Keratinocyte (primary cell): ENCODE data around the gene ANKMY1. TPM values are rescaled to one million over a fixed set of nuclear protein-coding genes. Genes with fewer than 3 reads are reported as not detected.

Experiments used
- DNase-seq: peaks from one replicate; pipeline ENCODE4 v3.0.0-alpha.2; 2011; ENCODE audit warnings: low read depth, missing footprints, low spot score
- FAIRE-seq: peaks from 2 replicates; lab custom pipeline; 2011; peaks lifted over from hg19 to GRCh38; lab: Jason Lieb, UNC
- H2AFZ ChIP-seq: 2 replicates; pipeline ENCODE4 v1.6.0; 2012; ENCODE audit warnings: low read length, control low read depth, inconsistent platforms; ENCODE audit not compliant: control insufficient read depth
- H3K27ac ChIP-seq: 2 replicates; pipeline ENCODE4 v1.5.1; 2011; ENCODE audit warnings: low read length; ENCODE audit not compliant: control insufficient read depth, insufficient read depth
- H3K27me3 ChIP-seq: 3 replicates; pipeline ENCODE4 v1.6.0; 2011; ENCODE audit warnings: low read length; ENCODE audit not compliant: control insufficient read depth, insufficient read depth; ENCODE audit errors: extremely low read depth
- H3K36me3 ChIP-seq, 2 experiments: 2 replicates in 1 of 2; 3 replicates in 1 of 2; pipeline ENCODE4 v1.5.1; 2011; ENCODE audit warnings: low read length in 2 of 2, mild to moderate bottlenecking in 1 of 2; ENCODE audit not compliant: control insufficient read depth in 2 of 2, insufficient read depth in 2 of 2; ENCODE audit errors: extremely low read depth in 1 of 2
- H3K4me1 ChIP-seq: 3 replicates; pipeline ENCODE4 v1.5.1; 2011; ENCODE audit warnings: low read length; ENCODE audit not compliant: control insufficient read depth, insufficient read depth; ENCODE audit errors: extremely low read depth
- H3K4me2 ChIP-seq: 3 replicates; pipeline ENCODE4 v1.6.0; 2011; ENCODE audit warnings: low read depth, low read length; ENCODE audit not compliant: control insufficient read depth, insufficient read depth; ENCODE audit errors: extremely low read depth
- H3K4me3 ChIP-seq, 3 experiments: fragments of 200-600 bp in 1 of 3; sonication (generic) in 1 of 3; 2 replicates in 2 of 3; 3 replicates in 1 of 3; pipeline ENCODE4 v1.5.1; 2011 to 2016; ENCODE audit warnings: low read length in 3 of 3, mild to moderate bottlenecking in 3 of 3, control low read depth in 2 of 3, inconsistent platforms in 1 of 3, low read depth in 1 of 3, mixed read lengths in 1 of 3, mixed run types in 1 of 3, moderate library complexity in 1 of 3; ENCODE audit not compliant: control insufficient read depth in 2 of 3, insufficient read depth in 2 of 3; ENCODE audit errors: extremely low read depth in 1 of 3
- H3K79me2 ChIP-seq: 2 replicates; pipeline ENCODE4 v1.6.0; 2012; ENCODE audit warnings: low read length; ENCODE audit not compliant: control insufficient read depth, insufficient read depth
- H3K9ac ChIP-seq: 3 replicates; pipeline ENCODE4 v1.6.0; 2011; ENCODE audit warnings: low read length; ENCODE audit not compliant: control insufficient read depth, insufficient read depth; ENCODE audit errors: extremely low read depth
- H3K9me1 ChIP-seq: 3 replicates; pipeline ENCODE4 v1.6.0; 2011; ENCODE audit warnings: low read length; ENCODE audit not compliant: control insufficient read depth, insufficient read depth; ENCODE audit errors: extremely low read depth
- H3K9me3 ChIP-seq: 2 replicates; pipeline ENCODE4 v1.5.1; 2012; ENCODE audit warnings: low read depth, low read length; ENCODE audit not compliant: control insufficient read depth
- H4K20me1 ChIP-seq: 3 replicates; pipeline ENCODE4 v1.6.0; 2011; ENCODE audit warnings: low read length; ENCODE audit not compliant: control insufficient read depth, insufficient read depth; ENCODE audit errors: extremely low read depth
- EZH2 ChIP-seq: IDR thresholded peaks from one replicate; pipeline ENCODE4 v1.6.1; 2012; ENCODE audit warnings: inconsistent platforms, mild to moderate bottlenecking, low read length, moderate library complexity
- dilution Hi-C: fragments of 300-500 bp; cut with MboI; formaldehyde crosslinking; loops from one replicate; pipeline ENCODE4 v1.7.0; 2020; ENCODE audit warnings: low sequenced_read_pairs; ENCODE audit not compliant: extremely low pct_ligation_motif_present
- polyA plus RNA-seq, 5 experiments: library from polyadenylated mRNA; depleted of rRNA in 3 of 5; stranded (reverse) in 3 of 5; stranded (forward) in 1 of 5; unstranded in 1 of 5; fragments of >200 nt; gene quantifications; 1 replicate in 1 of 5; 2 replicates in 3 of 5; 3 replicates in 1 of 5; pipeline versions ENCODE4 v1.2.1 to v1.2.3, GENCODE V29; 2011 to 2012; ENCODE audit warnings: missing spikeins in 2 of 5, low read depth in 1 of 5, low replicate concordance in 1 of 5
- TF ChIP-seq, protein P1 (sequence below), 3 experiments: IDR thresholded peaks in 1 of 3; conservative IDR thresholded peaks in 1 of 3; optimal IDR thresholded peaks in 1 of 3; 2 replicates in 2 of 3; 3 replicates in 1 of 3; pipeline versions ENCODE3 to v1.5.1; 2011; ENCODE audit warnings: low read length in 3 of 3, mild to moderate bottlenecking in 3 of 3, moderate library complexity in 2 of 3, control low read depth in 1 of 3, inconsistent platforms in 1 of 3; ENCODE audit not compliant: insufficient read depth in 2 of 3; ENCODE audit errors: extremely low read depth in 1 of 3

ANKMY1 gene
- polyA plus RNA-seq, 1 donor (not counting 4 experiments of a cell fraction or from before 2014, with no cell fraction given), result 3.3 TPM

DNA sequence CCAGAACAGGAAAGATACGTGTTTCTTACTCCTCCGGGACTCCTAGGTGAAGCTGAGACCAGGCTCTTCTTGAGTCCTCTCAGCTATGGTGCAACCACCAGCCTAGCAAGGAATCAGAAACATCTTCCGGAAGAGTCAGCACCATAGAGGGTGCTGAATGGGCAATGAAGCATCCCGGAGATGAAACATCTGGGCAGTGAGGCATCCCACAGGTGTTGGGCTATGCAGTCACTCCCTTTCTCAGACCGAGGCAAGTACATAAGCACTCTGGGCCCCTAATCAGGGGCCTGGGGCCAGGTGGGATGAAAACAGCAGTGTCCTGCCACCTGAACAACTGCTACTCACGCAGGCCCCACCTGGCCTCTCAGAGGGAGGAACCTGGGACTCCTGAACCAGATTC is 27.3 kb upstream of the ANKMY1 start:
- H3K79me2 ChIP-seq, result peaks cover 58% of the 10 kb centered on the region
- H2AFZ ChIP-seq, result no peak overlapping the region
- TF ChIP-seq EZH2, result no peak
- TF ChIP-seq, protein P1, sequence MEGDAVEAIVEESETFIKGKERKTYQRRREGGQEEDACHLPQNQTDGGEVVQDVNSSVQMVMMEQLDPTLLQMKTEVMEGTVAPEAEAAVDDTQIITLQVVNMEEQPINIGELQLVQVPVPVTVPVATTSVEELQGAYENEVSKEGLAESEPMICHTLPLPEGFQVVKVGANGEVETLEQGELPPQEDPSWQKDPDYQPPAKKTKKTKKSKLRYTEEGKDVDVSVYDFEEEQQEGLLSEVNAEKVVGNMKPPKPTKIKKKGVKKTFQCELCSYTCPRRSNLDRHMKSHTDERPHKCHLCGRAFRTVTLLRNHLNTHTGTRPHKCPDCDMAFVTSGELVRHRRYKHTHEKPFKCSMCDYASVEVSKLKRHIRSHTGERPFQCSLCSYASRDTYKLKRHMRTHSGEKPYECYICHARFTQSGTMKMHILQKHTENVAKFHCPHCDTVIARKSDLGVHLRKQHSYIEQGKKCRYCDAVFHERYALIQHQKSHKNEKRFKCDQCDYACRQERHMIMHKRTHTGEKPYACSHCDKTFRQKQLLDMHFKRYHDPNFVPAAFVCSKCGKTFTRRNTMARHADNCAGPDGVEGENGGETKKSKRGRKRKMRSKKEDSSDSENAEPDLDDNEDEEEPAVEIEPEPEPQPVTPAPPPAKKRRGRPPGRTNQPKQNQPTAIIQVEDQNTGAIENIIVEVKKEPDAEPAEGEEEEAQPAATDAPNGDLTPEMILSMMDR (optimal IDR thresholded peaks at IDR 0.05 in 1 of 3, IDR thresholded peaks at IDR 0.05 in 1 of 3, conservative IDR thresholded peaks at IDR 0.05 in 1 of 3; ENCODE audit: extremely low read depth in 1 of 3, insufficient read depth in 2 of 3, low read length in 3 of 3), result no peak
- no peak for FAIRE-seq
- H4K20me1 ChIP-seq, result peaks cover 18% of the 10 kb centered on the region
- H3K4me1 ChIP-seq, result peaks cover 40% of the 10 kb centered on the region
- H3K36me3 ChIP-seq, result peaks cover 0 to 9% of the 10 kb centered on the region in 2 experiments
- H3K9ac ChIP-seq, result peak overlapping the region; percentile 89
- peaks cover 6% of the 10 kb centered on the region for H3K9me1 ChIP-seq
- peak overlapping the region; percentile 69 for H3K4me2 ChIP-seq
- H3K27me3 ChIP-seq, result no peaks in the 10 kb centered on the region
- no peak for DNase-seq
- dilution Hi-C loops, result no loop called here
- H3K27ac ChIP-seq, result peak overlapping the region; percentile 82
- peak overlapping the region; percentile 54 to 87 (median 85) for H3K4me3 ChIP-seq
- no peaks in the 10 kb centered on the region for H3K9me3 ChIP-seq

DNA sequence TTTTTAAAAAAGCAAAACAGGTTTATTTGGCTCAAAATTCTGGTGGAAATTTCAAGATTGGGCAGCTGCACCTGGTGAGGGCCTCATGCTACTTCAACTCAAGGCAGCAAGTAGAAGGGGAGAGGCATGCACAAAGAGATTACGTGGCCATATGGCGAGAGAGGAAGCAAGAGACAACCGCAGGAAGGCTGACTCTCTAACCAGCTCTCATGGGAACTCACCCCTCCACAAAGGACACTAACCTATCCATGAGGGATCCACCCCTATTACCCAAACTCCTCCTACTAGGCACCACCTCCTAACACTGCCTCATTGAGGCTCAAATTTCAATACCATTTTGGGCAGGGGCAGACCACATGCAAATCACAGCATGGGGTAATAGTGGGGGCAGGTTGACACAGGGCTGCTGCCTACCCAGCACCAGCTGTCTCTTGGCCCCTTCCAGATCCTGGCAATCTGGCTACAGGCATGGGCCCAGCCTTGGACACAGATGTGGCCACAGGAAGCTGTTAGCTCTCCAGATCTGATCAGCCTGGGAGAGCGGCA is 26.8 kb upstream of the ANKMY1 start:
- Histone ChIP-seq H3K9me1 (peaks cover 7% of the 10 kb centered on the region), H4K20me1 (peaks cover 23% of the 10 kb centered on the region), H2AFZ (no peak overlapping the region), H3K9me3 (no peaks in the 10 kb centered on the region), H3K9ac (peak overlapping the region; percentile 89), H3K4me3 (peak overlapping the region in 2 of 3 experiments; percentile 85 to 87), H3K27ac (peak overlapping the region; percentile 82), H3K4me1 (peaks cover 46% of the 10 kb centered on the region), H3K27me3 (no peaks in the 10 kb centered on the region), H3K36me3 (peaks cover 0 to 6% of the 10 kb centered on the region in 2 experiments), H3K79me2 (peaks cover 54% of the 10 kb centered on the region), H3K4me2 (peak overlapping the region; percentile 69)
- dilution Hi-C loops, result no loop called here
- FAIRE-seq, result no peak
- TF ChIP-seq, protein P1 (optimal IDR thresholded peaks at IDR 0.05 in 1 of 3, IDR thresholded peaks at IDR 0.05 in 1 of 3, conservative IDR thresholded peaks at IDR 0.05 in 1 of 3; ENCODE audit: extremely low read depth in 1 of 3, insufficient read depth in 2 of 3, low read length in 3 of 3), result no peak
- no peak for TF ChIP-seq EZH2
- no peak for DNase-seq
